Lower leg skin (tissue), 3 donors: ENCODE measurements around the gene CAPN12.

Experiments
- POLR2A ChIP-seq, 2 donors: fragments of 450-650 bp; IDR thresholded peaks; one replicate each; pipeline ENCODE4 v1.6.1; 2016 to 2017; ENCODE audit warnings: antibody characterized with exemption in 2 of 2, mild to moderate bottlenecking in 1 of 2, moderate library complexity in 1 of 2
- TF ChIP-seq, protein P1 (sequence below), 3 donors: fragments of 450-650 bp; IDR thresholded peaks; one replicate each; pipeline ENCODE4 v1.5.1; 2016; ENCODE audit warnings: antibody characterized with exemption in 3 of 3, mild to moderate bottlenecking in 3 of 3, moderate library complexity in 2 of 3

DNA sequence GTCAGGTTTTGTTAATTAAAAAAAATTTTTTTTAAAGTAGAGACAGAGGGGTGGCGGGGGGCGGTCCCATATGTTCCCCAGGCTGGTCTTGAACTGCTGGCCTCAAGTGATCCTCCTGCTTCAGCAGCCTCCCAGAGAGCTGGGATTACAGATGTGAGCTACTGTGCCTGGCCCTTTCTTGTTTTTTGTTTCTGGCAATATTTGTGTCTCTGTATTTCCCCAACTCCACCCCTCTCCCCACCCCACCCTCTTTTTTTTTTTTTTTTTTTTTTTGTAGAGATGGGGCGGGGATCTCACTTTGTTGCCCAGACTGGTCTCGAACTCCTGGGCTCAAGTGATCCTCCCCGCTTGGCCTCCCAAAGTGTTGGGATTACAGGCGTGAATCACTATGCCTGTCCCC is 600 bp upstream of the CAPN12 start:
- TF ChIP-seq, protein P1, sequence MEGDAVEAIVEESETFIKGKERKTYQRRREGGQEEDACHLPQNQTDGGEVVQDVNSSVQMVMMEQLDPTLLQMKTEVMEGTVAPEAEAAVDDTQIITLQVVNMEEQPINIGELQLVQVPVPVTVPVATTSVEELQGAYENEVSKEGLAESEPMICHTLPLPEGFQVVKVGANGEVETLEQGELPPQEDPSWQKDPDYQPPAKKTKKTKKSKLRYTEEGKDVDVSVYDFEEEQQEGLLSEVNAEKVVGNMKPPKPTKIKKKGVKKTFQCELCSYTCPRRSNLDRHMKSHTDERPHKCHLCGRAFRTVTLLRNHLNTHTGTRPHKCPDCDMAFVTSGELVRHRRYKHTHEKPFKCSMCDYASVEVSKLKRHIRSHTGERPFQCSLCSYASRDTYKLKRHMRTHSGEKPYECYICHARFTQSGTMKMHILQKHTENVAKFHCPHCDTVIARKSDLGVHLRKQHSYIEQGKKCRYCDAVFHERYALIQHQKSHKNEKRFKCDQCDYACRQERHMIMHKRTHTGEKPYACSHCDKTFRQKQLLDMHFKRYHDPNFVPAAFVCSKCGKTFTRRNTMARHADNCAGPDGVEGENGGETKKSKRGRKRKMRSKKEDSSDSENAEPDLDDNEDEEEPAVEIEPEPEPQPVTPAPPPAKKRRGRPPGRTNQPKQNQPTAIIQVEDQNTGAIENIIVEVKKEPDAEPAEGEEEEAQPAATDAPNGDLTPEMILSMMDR (IDR thresholded peaks at IDR 0.05) = no peak
- no peak for TF ChIP-seq POLR2A (IDR thresholded peaks at IDR 0.05)
